HepG2 (cell line): ENCODE measurements around the gene ANXA9. TPM values are rescaled to one million over a fixed set of nuclear protein-coding genes. Genes with fewer than 3 reads are reported as not detected.

Experiments
- ATAC-seq: fragments of 200-7000 bp; cut with Tn5 transposase; 3 replicates; pipeline ENCODE4 v1.9.1; 2020; ENCODE audit warnings: mild to moderate bottlenecking, moderate library complexity
- BruUV-seq: library from RNA; stranded (reverse); fragments of 400-500 nt; replicated peaks from 2 replicates; lab custom pipeline; 2021; lab: Mats Ljungman, UMichigan
- CTCF ChIA-PET: fragments of 300-600 bp; formaldehyde crosslinking; extraction: SDS; loops from one replicate; lab custom pipeline; 2021; ENCODE audit warnings: low total read pairs, inconsistent platforms, low intra/inter-chr PET ratio; lab: Yijun Ruan, JAX
- POLR2A ChIA-PET: fragments of 350-600 bp; sonication (Branson Sonifier 250); formaldehyde crosslinking; loops from one replicate; lab custom pipeline; 2020; ENCODE audit warnings: antibody characterized with exemption, inconsistent platforms; lab: Yijun Ruan, JAX
- DNase-seq: peaks from one replicate; pipeline ENCODE4 v3.0.0-alpha.2; 2015; ENCODE audit warnings: low spot score
- FAIRE-seq: peaks from 3 replicates; lab custom pipeline; 2011; peaks lifted over from hg19 to GRCh38; lab: Jason Lieb, UNC
- H2AFZ ChIP-seq: one replicate; pipeline ENCODE4 v1.6.1; 2011; ENCODE audit warnings: low read length, inconsistent platforms
- H3K27ac ChIP-seq: fragments of 300-600 bp; 3 replicates; pipeline ENCODE4 v1.8.0; 2011; ENCODE audit warnings: mixed run types, mild to moderate bottlenecking, mixed read lengths, low read length, inconsistent platforms; ENCODE audit not compliant: insufficient read depth; ENCODE audit errors: extremely low read length
- H3K27me3 ChIP-seq, 2 experiments: fragments of 200-600 bp in 1 of 2; 2 replicates in 1 of 2; 3 replicates in 1 of 2; pipeline versions ENCODE4 v1.6.0 to v1.8.0; 2011; ENCODE audit warnings: low read length in 2 of 2, mild to moderate bottlenecking in 2 of 2, moderate library complexity in 2 of 2, inconsistent platforms in 1 of 2; ENCODE audit not compliant: insufficient read depth in 2 of 2, control insufficient read depth in 1 of 2
- H3K36me3 ChIP-seq, 2 experiments: fragments of 200-600 bp in 1 of 2; replicated peaks in 1 of 2; 2 replicates in 1 of 2; 3 replicates in 1 of 2; pipeline versions ENCODE4 v1.5.1 to v1.8.0; 2011; ENCODE audit warnings: low read length in 2 of 2, inconsistent platforms in 1 of 2; ENCODE audit not compliant: insufficient read depth in 2 of 2, control insufficient read depth in 1 of 2
- H3K4me1 ChIP-seq: 2 replicates; pipeline ENCODE4 v1.5.1; 2012; ENCODE audit warnings: low read length, inconsistent platforms; ENCODE audit not compliant: insufficient read depth
- H3K4me2 ChIP-seq: 2 replicates; pipeline ENCODE4 v1.6.0; 2011; ENCODE audit warnings: low read depth, low read length, inconsistent platforms
- H3K4me3 ChIP-seq, 3 experiments: fragments of 200-600 bp in 1 of 3; sonication (generic), shearing (Covaris generic) in 1 of 3; replicated peaks in 1 of 3; 2 replicates each; pipeline ENCODE4 v1.5.1; 2011 to 2016; ENCODE audit warnings: low read length in 3 of 3, inconsistent platforms in 2 of 3, low read depth in 2 of 3, mild to moderate bottlenecking in 2 of 3, control low read depth in 1 of 3, mixed read lengths in 1 of 3; ENCODE audit not compliant: insufficient read depth in 1 of 3
- H3K79me2 ChIP-seq: one replicate; pipeline ENCODE4 v1.6.1; 2011; ENCODE audit warnings: low read length, inconsistent platforms; ENCODE audit not compliant: insufficient read depth
- H3K9ac ChIP-seq: 2 replicates; pipeline ENCODE4 v1.6.0; 2011; ENCODE audit warnings: mild to moderate bottlenecking, low read depth, low read length, inconsistent platforms; ENCODE audit not compliant: insufficient read depth
- H3K9me3 ChIP-seq: 2 replicates; pipeline ENCODE4 v1.5.1; 2012; ENCODE audit warnings: mild to moderate bottlenecking, low read length
- H4K20me1 ChIP-seq: 2 replicates; pipeline ENCODE4 v1.6.0; 2011; ENCODE audit warnings: inconsistent platforms, mild to moderate bottlenecking, low read length, moderate library complexity; ENCODE audit not compliant: insufficient read depth
- HOXD1 ChIP-seq: sonication (generic); formaldehyde crosslinking; IDR thresholded peaks from 2 replicates; pipeline ENCODE4 v1.5.0; 2020; ENCODE audit warnings: missing genetic modification reagents
- KIAA2018 ChIP-seq: sonication (generic); formaldehyde crosslinking; IDR thresholded peaks from 2 replicates; pipeline ENCODE4 v1.5.0; 2020; ENCODE audit warnings: mild to moderate bottlenecking, missing genetic modification reagents, borderline replicate concordance
- SKI ChIP-seq: fragments of 450-650 bp; IDR thresholded peaks from one replicate; pipeline ENCODE4 v1.6.1; 2018; ENCODE audit warnings: mild to moderate bottlenecking; ENCODE audit not compliant: partially characterized antibody
- SP4 ChIP-seq: sonication (generic); formaldehyde crosslinking; IDR thresholded peaks from 2 replicates; pipeline ENCODE4 v1.8.1; 2023; ENCODE audit warnings: mild to moderate bottlenecking, missing genetic modification reagents
- ZNF800 ChIP-seq: sonication (generic); formaldehyde crosslinking; IDR thresholded peaks from 2 replicates; pipeline ENCODE4 v1.4.0; 2020; ENCODE audit warnings: missing genetic modification reagents
- in situ Hi-C: cut with HindIII; loops from 2 replicates; pipeline ENCODE4 v1.10.0; 2017; ENCODE audit warnings: low pct_unique_long_range_greater_than_20kb; ENCODE audit not compliant: extremely low pct_ligation_motif_present
- intact Hi-C: fragments of 100-400 bp; cut with micrococcal nuclease; formaldehyde crosslinking; loops from one replicate; pipeline ENCODE4 v1.10.0; 2022; ENCODE audit not compliant: unreplicated experiment
- polyA plus RNA-seq, 8 experiments: library from polyadenylated mRNA; depleted of rRNA in 3 of 8; stranded (reverse) in 7 of 8; unstranded in 1 of 8; fragments of >200 nt; fragmentation: Illumina TruSeq in 4 of 8; extraction: Trizol in 4 of 8; gene quantifications; 2 replicates each; pipeline versions ENCODE4 v1.2.1 to v1.2.3, GENCODE V29; 2011 to 2016; ENCODE audit warnings: low read depth in 4 of 8, missing spikeins in 1 of 8, mixed read lengths in 1 of 8; ENCODE audit not compliant: insufficient read depth in 1 of 8
- total RNA-seq, 5 experiments: library from RNA; depleted of rRNA; stranded (reverse); fragments of >200 nt; fragmentation: Illumina TruSeq; extraction: Trizol; gene quantifications; 2 replicates each; pipeline ENCODE4 v1.2.3, GENCODE V29; 2016; ENCODE audit warnings: low read depth in 1 of 5
- TF ChIP-seq, protein P1 (sequence below): sonication (generic); formaldehyde crosslinking; IDR thresholded peaks from 2 replicates; pipeline ENCODE4 v1.5.0; 2020; ENCODE audit warnings: mild to moderate bottlenecking, missing genetic modification reagents
- TF ChIP-seq, protein P2 (sequence below): sonication (generic); formaldehyde crosslinking; IDR thresholded peaks from 2 replicates; pipeline ENCODE4 v1.4.0; 2020; ENCODE audit warnings: mild to moderate bottlenecking, missing genetic modification reagents, borderline replicate concordance

ANXA9 gene
- total and polyA plus RNA-seq, 2 of the 13 experiments (the other 11 are each of a cell fraction or from before 2014, with no cell fraction given) = 13.3 to 23.9 TPM

DNA sequence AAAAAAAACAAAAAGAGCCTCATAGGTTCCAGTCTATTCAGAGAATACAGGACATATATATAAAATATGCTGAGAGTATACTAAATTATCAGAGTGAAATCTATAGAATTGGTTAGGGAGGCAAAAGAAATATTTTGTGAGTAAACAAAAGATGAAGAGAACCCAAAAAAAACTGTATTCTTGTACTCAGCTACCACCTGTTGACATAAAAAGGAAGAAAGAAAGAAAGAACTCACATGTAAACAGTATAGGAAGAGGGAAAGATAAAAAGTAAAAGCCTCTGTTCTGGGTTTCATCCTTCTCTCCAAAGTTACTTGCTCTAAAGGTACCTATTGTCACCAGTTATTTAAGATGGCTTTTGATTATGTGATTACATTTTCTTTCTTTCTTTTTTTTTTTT lies 44.4 kb downstream of the ANXA9 start:
- H2AFZ ChIP-seq = no peak overlapping the region
- peaks cover 10 to 52% of the 10 kb centered on the region in 2 experiments for H3K36me3 ChIP-seq
- no TSS peak for BruUV-seq
- no peaks in the 10 kb centered on the region for H3K79me2 ChIP-seq
- CTCF ChIA-PET = no interaction called here
- no peaks in the 10 kb centered on the region for H3K27me3 ChIP-seq
- H3K9ac ChIP-seq = no peak overlapping the region
- FAIRE-seq (no peak), DNase-seq (no peak), ATAC-seq (no peak)
- in situ Hi-C loops (no loop called here), intact Hi-C loops (no loop called here)
- POLR2A ChIA-PET = no interaction called here
- H3K4me1 ChIP-seq = no peaks in the 10 kb centered on the region
- no peak overlapping the region for H3K27ac ChIP-seq
- no peaks in the 10 kb centered on the region for H4K20me1 ChIP-seq
- no peaks in the 10 kb centered on the region for H3K9me3 ChIP-seq
- no peak overlapping the region for H3K4me3 ChIP-seq
- H3K4me2 ChIP-seq = no peak overlapping the region
- TF ChIP-seq SP4 (no peak), HOXD1 (CRISPR knock-in tag) (no peak), KIAA2018 (CRISPR knock-in tag) (no peak), ZNF800 (CRISPR knock-in tag) (no peak), SKI (no peak)
- TF ChIP-seq, protein P1, sequence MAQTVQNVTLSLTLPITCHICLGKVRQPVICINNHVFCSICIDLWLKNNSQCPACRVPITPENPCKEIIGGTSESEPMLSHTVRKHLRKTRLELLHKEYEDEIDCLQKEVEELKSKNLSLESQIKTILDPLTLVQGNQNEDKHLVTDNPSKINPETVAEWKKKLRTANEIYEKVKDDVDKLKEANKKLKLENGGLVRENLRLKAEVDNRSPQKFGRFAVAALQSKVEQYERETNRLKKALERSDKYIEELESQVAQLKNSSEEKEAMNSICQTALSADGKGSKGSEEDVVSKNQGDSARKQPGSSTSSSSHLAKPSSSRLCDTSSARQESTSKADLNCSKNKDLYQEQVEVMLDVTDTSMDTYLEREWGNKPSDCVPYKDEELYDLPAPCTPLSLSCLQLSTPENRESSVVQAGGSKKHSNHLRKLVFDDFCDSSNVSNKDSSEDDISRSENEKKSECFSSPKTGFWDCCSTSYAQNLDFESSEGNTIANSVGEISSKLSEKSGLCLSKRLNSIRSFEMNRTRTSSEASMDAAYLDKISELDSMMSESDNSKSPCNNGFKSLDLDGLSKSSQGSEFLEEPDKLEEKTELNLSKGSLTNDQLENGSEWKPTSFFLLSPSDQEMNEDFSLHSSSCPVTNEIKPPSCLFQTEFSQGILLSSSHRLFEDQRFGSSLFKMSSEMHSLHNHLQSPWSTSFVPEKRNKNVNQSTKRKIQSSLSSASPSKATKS = no peak
- TF ChIP-seq, protein P2, sequence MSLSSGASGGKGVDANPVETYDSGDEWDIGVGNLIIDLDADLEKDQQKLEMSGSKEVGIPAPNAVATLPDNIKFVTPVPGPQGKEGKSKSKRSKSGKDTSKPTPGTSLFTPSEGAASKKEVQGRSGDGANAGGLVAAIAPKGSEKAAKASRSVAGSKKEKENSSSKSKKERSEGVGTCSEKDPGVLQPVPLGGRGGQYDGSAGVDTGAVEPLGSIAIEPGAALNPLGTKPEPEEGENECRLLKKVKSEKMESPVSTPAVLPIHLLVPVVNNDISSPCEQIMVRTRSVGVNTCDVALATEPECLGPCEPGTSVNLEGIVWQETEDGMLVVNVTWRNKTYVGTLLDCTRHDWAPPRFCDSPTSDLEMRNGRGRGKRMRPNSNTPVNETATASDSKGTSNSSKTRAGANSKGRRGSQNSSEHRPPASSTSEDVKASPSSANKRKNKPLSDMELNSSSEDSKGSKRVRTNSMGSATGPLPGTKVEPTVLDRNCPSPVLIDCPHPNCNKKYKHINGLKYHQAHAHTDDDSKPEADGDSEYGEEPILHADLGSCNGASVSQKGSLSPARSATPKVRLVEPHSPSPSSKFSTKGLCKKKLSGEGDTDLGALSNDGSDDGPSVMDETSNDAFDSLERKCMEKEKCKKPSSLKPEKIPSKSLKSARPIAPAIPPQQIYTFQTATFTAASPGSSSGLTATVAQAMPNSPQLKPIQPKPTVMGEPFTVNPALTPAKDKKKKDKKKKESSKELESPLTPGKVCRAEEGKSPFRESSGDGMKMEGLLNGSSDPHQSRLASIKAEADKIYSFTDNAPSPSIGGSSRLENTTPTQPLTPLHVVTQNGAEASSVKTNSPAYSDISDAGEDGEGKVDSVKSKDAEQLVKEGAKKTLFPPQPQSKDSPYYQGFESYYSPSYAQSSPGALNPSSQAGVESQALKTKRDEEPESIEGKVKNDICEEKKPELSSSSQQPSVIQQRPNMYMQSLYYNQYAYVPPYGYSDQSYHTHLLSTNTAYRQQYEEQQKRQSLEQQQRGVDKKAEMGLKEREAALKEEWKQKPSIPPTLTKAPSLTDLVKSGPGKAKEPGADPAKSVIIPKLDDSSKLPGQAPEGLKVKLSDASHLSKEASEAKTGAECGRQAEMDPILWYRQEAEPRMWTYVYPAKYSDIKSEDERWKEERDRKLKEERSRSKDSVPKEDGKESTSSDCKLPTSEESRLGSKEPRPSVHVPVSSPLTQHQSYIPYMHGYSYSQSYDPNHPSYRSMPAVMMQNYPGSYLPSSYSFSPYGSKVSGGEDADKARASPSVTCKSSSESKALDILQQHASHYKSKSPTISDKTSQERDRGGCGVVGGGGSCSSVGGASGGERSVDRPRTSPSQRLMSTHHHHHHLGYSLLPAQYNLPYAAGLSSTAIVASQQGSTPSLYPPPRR = no peak
